Stimulated activated CD4-positive, alpha-beta T cell treated with anti-CD3 and anti-CD28 coated beads, Interleukin-4, amount 100 ng/mL, for 4 hours (primary cell): ENCODE measurements around the gene NTPCR.

Source experiments
- DNase-seq, 2 experiments: peaks; one replicate each; pipeline ENCODE4 v3.0.0-alpha.2; 2020

Gene NTPCR

GRCh38 chr1:233019778-233020325 lies 69.4 kb downstream of the NTPCR start:
- no peak for DNase-seq

DNA sequence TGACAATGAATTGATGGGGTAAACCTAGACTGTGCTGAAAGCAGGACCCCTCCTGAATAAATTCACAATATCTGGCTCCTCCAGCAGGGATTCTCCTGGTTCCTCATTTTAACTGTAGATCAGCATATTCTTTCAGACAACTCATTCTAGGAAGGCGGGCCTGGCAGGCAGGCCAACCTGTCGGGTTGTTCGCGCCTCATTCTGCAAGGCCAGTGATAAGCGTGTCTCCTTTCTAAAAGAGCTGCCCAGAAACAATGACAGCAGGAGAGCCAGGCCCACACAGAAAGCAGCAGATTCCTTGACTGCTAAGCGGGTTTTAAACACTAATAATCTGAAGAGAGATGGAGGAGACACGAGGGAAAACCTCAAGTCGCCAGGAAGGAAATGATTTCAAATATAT lies 70.0 kb downstream of the NTPCR start:
- DNase-seq = no peak

GRCh38 chr1:233022246-233022645 lies 71.8 kb downstream of the NTPCR start:
- DNase-seq = no peak

DNA sequence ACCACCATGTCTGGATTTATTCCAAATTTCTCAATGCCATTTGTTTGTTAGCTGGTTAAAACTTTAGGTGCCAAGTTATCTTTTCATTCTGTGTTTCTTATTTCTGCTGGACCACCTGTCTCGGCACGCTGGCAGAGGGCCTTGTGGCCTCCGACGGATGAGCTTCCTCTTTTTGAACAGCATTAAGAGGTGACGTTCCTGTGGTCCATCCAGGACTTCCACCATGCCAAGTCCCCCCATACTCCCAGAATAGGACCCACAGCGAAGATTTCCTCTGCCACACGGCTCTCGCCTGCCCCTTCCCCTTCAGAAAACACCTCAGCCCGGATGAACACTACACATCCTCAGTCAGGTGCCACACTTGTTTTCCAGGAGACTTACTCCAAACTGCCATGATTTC lies 73.8 kb downstream of the NTPCR start:
- DNase-seq = no peak

DNA sequence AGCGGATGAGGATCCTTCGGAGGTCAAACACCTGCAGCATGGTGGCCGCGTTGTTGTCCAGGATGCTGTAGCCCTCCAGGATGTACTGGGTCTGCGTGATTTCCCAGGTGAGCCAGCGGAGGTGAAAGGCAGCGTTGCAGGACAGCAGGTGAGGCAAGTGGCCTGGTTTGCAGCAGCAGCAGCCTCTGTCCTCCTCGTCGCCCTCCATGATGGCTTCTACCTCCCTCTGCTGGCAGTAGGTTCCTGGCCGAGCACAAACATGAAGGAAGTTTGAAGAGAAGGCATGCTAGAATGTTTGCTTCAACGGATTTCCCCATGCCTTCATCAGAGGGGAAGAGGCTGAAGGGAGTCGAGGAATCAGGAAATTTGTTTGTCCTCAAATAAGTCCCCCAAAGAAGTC lies 74.7 kb downstream of the NTPCR start:
- DNase-seq = no peak

DNA sequence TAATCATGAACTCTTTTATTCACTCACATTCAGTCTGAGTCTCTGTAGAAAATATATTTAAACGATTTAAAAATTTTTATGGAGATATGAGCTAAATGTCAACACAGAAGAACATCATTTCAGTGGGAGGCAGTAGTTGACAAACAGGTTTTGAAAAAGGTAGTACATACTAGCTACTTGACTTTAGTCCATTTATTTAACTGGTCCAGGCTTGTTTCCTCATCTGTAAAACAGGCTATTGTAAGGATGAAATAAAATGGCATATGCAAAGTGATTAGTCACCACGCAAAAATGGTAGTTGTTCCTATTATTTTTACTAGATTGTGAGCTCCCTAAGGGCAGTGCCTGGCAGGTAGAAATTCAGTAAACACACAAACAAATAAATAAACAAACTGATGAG lies 75.2 kb downstream of the NTPCR start:
- no peak for DNase-seq

GRCh38 chr1:233027046-233027445 lies 76.6 kb downstream of the NTPCR start:
- DNase-seq = no peak

DNA sequence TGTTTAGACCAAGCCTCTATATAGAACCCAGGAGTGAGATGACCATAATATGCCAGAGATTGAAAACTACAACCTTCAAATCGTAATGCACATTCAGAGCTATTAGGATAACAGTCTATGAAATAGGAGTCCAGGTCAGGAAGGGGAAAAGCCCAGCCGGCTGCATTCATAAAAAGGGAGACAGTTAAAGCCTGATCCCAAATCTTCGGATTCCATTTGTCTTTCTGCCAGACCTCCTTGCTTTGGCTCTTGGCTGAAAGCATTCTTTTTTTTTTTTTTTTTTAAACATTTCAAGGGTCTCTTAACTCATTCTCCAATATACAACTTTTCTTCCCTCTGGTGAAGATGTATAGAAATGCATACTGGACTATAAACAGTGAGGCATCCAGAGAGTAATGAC lies 81.1 kb downstream of the NTPCR start:
- no peak for DNase-seq

- DNase-seq = no peak
Measured at GRCh38 chr1:233032916-233033315, 82.5 kb downstream of the NTPCR start.

- DNase-seq = no peak
Measured at GRCh38 chr1:233033361-233033760, 83.0 kb downstream of the NTPCR start.
